Fibroblast of lung (primary cell): Measurements from ENCODE around the gene CLCN4.

Experiments used
- EZH2 ChIP-seq: IDR thresholded peaks from 2 replicates; pipeline ENCODE4 v1.5.1; 2012; ENCODE audit warnings: low read length, control low read depth, mild to moderate bottlenecking; ENCODE audit errors: missing control alignments
- TF ChIP-seq, protein P1 (sequence below), 2 donors: IDR thresholded peaks in 1 of 2; conservative IDR thresholded peaks in 1 of 2; 1 replicate in 1 of 2; 2 replicates in 1 of 2; pipeline ENCODE4 v1.5.1; 2011 to 2012; ENCODE audit warnings: low read length in 2 of 2, control low read depth in 1 of 2, inconsistent platforms in 1 of 2, low read depth in 1 of 2, mild to moderate bottlenecking in 1 of 2

DNA sequence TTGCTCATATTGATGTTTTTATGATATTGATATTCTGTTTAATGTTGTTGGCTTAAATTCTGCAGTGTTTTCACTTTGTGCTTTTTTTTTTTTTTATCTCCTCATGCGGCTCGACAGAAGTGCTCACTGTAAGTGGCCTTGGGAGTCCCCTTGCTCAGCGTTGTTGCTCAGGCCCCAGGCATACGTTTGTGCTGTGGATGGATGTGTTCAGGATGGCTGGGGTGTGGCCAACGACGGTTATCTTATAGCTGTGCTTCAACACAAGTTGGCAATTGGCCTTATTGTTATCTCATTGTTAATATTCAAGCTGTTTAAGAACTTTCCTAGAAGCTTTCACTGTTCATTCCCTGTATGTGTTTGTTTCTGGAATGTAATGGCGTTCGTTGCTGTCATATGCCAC lies 36.4 kb upstream of the CLCN4 start:
- TF ChIP-seq, protein P1, sequence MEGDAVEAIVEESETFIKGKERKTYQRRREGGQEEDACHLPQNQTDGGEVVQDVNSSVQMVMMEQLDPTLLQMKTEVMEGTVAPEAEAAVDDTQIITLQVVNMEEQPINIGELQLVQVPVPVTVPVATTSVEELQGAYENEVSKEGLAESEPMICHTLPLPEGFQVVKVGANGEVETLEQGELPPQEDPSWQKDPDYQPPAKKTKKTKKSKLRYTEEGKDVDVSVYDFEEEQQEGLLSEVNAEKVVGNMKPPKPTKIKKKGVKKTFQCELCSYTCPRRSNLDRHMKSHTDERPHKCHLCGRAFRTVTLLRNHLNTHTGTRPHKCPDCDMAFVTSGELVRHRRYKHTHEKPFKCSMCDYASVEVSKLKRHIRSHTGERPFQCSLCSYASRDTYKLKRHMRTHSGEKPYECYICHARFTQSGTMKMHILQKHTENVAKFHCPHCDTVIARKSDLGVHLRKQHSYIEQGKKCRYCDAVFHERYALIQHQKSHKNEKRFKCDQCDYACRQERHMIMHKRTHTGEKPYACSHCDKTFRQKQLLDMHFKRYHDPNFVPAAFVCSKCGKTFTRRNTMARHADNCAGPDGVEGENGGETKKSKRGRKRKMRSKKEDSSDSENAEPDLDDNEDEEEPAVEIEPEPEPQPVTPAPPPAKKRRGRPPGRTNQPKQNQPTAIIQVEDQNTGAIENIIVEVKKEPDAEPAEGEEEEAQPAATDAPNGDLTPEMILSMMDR (conservative IDR thresholded peaks at IDR 0.05 in 1 of 2, IDR thresholded peaks at IDR 0.05 in 1 of 2; ENCODE audit: low read depth in 1 of 2, low read length in 2 of 2), result no peak
- no peak for TF ChIP-seq EZH2
